D341Med (cell line): ENCODE results near the gene MEPCE.
"Not testable (repeated sequence)": the region's sequence is repeated elsewhere in the genome, so short reads cannot be mapped to it uniquely, and the experiment has no call there.

ENCODE experiments used
- DNase-seq: peaks from one replicate; pipeline ENCODE4 v3.0.0; 2012; ENCODE audit warnings: low spot score

The MEPCE gene

DNA sequence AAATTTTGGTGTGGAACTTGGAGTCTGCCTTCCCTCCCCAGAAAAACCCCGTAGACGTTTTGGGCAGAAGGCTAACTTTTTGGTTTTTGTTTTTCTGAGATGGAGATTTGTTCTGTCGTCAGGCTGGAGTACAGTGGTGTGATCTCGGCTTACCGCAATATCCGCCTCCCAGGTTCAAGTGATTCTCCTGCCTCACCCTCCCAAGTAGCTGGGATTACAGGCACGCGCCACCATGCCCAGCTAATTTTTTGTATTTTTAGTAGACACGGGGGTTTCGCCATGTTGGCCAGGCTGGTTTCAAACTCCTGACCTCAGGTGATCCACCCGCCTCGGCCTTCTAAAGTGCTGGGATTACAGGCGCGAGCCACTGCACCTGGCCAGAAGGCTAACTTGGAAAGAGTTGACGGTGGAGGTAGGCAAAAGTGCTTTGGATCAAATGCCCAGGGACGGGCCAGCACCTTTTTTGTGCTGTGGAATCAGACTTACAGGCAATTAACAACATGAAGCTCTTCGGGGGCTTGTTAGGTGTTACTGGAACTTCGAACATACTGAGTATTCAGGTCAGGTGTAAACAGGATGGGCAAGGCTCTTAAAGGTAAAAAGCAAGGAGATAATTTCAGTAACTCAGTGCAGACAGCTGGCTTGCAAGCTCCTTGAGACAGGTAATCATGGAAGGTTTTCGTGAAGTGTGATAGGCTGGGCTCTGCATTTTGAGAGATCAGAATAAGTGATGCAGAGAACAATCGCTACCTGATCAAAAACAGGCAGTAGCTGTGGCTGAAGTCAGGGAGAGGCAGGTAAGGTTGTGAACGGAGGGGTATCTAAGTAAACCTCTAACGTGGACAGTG is 4.9 kb downstream of the MEPCE start:
- DNase-seq: no peak

DNA sequence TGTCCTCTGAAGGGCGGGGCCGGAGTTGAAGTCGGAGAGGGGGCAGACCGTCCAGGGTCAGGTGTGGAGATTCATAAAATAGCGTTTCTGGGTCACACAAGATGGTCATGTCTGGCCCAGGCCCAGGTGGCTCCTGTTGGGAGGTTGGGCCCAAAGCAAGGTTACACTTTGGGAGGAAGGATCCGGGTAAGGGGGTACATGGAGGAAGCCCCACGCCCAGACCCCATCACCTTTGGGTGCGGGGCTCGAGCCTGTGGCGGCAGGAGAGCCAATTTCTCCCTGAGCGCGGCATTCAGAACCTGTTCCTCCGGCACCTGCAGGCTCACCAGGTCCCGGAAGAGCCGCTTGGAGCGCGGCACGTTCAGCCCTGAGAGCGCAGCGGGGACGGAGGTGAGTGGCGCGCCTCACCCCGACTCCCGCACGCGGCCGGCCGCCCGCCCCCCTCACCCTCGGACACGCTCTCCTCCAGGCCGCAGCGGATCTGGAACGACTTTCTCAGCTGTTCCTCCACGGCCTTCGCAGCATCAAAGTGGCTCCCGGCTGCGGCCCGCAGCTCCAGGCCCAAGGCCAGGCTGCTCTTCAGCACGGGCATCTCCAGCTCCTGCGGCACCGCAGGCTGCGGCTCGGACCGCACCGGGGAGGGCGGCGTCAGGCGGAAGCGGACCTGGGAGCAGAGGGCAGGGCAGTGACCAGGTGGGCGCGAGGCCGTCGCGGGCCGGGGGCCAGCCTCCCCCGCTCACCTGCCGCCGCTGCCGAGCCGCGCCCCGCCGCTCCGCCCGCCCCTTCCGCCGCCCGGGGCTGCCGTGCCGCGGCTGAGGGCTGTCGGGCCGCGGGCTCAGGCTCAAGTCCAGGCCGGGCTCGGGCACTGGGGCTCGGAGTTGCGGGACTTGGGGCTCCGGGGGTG is 6.0 kb downstream of the MEPCE start:
- peak; percentile 69 for DNase-seq

DNA sequence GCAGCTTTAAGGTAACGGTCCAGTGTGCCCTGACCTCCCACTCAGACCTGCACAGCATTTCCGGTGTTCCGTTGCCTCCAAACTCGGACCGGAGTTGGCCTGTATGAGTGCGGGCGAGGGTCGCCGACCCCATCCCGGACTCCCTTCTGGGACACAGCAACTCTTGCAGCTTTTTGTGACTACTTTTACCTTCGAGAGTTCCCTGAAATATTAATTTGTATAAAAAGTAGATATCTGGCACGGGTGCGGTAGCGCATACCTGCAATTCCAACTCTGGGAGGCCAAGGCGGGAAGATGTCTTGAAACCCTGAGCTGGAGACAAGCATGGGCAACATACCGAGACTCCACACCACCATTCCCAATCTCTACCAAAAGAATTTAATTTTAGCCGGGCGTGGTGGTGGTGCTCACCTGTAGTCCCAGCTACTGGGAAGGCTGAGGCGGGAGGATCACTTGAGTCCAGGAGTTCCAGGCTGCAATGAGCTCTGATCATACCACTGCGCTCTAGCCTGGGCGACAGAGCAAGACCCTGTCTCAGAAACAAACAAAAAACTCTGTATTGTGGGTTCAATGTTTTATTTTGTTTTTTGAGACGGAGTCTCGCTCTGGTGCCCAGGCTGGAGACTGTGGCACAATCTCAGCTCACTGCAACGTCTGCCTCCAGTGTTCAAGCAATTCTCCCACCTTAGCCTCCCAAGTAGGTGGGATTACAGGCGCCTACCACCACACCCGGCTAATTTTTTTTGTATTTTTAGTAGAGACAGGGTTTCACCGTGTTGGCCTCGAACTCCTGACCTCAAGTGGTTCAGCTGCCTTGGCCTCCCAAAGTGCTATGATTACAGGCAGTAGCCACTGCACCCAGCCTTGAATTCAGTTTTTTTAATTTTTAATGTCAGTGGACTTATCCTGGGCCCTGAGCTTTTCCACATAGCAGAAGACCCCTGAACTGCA is 7.8 kb downstream of the MEPCE start:
- no peak for DNase-seq

DNA sequence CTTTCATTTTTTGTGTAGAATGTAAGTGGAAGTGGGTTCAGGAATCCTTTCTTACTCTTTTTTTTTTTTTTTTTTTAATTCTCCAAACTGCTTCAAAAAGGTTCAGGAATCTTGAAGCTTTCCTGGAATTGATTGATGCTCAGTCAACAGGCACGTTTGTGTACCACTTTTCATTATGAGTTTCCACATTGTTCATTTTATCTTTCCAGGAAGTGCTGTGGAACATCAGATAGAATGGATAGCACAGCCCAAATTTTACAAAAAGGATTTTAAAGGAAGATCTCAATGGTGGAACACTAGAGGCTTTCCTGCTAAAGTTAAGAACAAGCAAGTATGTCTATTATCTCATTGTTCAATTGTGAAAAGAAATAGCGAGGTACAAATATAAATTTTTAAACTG is 8.5 kb downstream of the MEPCE start:
- no peak for DNase-seq

DNA sequence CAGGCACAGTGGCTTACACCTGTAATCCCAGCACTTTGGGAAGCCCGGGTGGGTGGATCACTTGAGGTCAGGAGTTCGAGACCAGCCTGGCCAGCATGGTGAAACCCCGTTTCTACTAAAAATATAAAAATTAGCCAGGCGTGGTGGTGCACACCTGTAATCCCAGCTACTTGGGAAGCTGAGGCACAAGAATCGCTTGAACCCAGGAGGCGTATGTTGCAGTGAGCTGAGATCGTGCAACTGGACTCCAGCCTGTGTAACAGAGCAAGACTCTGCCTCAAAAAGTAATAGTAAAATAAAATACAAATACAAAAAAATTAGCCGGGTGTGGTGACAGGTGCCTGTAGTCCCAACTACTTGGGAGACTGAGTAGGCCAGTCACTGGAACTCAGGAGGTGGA is 9.1 kb downstream of the MEPCE start:
- not testable (repeated sequence) for DNase-seq

DNA sequence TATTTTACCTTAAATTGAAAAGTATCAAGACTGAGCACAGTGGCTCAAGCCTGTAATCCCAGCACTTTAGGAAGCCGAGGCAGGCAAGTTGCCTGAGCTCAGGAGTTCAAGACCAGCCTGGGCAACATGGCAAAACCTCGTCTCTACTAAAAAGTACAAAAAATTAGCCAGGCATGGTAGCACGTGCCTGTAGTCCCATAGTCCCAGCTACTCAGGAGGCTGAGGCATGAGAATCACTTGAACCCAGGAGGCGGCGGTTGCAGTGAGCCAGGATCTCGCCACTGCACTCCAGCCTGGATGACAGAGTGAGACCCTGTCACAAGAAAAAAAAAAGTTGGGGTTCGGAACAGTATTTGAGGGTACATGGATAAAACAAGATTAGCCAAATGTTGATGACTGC is 9.6 kb downstream of the MEPCE start:
- not testable (repeated sequence) for DNase-seq

DNA sequence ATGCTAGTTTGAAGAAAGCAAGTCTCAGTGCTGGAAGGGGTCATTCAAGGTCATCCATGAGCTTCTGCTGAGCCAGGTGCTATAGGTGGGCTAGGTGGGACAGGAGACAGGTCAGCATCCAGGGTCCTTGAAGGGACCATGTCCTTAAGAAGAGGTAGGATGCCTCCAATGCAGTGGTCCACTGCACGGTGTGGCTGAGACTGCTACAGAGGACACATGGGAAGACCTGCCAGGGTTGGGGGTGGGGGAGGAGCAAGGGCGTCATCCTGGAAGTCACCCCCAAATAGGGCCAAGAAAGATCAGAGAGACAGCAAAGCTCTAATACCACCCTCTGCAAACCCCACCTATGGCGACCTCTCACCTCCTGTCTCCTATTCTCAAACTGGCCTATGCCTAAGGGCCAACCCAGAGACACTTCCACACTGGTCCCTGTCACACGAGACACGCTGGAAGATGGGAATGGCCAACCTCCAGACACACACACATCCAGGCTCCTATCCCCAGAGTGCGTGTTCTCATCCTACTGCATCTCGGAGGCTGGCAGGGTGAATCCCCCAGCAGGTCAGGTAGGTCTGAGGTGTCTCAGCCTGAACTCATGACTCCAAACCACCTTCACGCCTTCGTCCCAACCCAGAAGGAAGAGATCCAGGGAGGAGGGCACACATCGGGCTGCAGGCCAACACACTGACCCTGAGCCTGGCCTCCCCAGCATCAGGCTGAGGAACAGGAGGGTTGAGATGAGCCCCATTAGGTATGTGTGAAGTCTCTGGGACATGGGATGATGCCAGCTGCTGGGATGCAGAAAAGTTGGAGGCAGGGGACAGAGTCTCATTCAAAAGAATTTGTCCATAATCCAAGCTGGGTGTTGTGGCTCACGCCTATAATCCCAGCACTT is 12.3 kb downstream of the MEPCE start:
- no peak for DNase-seq

DNA sequence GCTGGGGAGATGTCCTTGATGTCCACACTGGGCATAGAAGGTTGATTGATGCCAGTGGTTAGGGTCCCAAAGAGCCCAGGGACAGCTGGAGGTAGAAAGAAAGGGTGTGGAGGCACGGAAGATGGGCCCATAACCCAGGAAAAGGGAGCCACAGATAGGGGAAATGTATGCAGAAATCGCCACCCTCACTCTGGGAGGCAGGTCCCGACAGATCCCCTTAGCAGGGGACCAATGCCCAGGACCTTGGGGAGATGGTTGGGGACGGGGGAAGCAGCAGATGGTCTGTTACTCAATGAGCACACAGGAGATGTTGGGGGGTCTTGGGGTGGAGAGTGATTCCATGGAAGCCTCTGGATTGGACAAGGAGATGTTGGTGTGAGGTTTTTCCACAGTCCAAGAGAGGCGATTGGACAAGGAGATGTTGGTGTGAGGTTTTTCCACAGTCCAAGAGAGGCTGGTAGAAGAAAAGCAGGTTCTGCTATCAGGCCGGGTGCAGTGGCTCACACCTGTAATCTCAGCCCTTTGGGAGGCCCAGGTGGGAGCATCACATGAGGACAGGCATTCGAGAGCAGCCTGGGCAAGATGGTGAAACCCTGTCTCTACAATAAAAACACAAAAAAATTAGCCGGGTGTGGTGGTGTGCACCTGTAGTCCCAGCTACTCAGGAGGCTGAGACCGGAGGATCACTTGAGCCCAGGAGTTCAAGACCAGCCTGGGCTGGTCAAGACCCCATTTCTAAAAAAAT is 13.6 kb downstream of the MEPCE start:
- DNase-seq: no peak

DNA sequence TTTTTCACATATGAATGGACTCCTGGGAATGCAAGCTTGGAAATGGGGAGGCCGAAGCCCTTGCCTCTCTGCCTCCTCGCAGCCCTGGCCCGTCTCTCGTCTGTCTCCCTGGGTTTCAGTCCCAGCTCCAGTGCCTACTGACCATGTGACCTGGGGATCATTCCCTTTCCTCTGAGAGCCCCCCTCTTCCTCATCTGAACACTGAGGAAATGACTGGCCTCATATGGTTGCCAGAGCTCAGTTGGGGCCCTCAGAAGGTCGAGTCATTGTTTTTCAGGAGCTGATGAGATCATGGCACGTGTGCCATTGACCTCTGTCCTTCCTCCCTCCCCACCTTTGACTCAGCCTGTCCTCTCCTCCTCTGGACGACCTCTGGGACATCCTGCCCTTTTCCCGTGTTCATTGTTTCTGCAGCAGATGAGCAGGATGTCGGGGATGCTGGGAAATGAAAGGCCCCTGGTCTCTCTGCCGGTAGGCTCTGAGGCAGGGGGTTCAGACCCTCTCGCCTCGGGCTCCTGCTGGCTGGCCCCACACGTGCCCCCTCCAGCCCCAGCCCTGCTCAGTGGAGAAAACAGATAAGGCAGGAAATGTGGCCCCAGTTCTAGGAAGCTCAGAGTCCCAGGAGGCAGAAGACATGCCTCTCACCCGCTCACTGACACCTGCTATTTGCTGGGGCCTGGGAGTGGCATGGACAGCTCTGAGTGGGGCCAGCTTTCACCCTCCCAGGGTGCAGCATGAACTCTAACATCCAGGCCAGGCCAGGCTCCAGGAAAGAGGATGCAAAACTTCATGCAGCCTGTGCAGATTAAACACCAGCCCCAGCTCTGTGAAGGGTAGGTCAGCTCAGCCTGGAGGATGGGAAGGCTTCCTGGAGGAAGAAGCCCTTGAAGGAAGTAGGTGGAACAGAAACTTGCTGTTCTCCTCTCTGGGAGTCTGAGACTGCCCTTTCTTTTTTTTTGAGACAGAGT is 15.0 kb downstream of the MEPCE start:
- DNase-seq: no peak

DNA sequence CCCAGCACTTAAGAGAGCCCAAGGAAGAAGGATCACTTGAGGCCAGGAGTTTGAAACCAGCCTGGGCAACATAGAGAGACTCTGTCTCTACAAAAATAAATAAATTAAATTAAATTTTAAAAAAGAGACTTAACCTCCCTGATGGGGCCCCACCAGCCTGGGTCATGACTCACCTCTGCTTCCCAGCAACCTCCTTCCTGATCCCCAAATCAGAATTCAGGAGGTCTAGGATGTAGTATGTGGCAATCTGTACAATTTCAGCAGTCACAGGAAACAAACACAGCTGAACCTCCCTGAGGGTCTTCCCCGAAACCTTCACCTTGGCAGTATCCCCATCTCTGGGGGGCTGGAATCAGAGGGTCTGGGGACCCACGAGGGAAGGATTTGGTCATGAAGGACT is 16.4 kb downstream of the MEPCE start:
- DNase-seq: no peak

DNA sequence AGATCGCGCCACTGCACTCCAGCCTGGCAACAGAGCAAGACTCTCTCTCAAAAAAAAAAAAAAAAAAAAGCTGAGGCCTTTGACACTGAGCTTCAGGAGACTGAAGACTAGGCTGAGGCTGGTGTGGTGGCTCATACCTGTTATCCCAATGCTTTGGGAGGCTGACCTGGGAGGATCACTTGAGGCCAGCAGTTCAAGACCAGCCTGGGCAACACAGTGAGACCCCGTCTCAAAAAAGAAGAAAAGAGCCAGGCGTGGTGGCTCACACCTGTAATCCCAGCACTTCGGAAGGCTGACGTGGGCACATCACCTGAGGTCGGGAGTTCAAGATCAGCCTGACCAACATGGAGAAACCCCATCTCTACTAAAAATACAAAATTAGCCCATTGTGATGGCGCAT is 17.7 kb downstream of the MEPCE start:
- not testable (repeated sequence) for DNase-seq

DNA sequence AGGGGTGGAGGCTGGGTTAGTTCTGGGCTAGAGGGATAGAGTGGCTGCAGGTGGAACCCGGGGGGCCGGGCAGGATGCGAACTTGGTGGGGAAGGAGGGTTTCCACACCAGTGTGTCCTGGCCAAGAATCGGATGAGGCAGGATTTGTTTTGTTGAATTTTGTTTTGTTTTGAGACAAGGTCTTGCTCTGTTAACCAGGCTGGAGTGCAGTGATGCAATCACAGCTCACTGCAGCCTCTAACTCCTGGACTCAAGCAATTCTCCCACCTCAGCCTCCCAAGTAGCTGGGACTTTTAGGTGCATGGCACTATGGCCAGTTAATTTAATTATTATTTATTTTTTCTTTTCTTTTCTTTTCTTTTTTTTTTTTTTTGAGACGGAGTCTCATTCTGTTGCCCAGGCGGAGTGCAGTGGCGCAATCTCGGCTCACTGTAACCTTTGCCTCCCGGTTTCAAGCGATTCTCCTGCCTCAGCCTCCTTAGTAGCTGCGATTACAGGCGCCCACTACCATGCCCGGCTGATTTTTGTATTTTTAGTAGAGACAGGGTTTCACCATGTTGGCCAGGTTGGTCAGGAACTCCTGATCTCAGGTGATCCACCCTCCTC is 19.7 kb downstream of the MEPCE start:
- DNase-seq: no peak

DNA sequence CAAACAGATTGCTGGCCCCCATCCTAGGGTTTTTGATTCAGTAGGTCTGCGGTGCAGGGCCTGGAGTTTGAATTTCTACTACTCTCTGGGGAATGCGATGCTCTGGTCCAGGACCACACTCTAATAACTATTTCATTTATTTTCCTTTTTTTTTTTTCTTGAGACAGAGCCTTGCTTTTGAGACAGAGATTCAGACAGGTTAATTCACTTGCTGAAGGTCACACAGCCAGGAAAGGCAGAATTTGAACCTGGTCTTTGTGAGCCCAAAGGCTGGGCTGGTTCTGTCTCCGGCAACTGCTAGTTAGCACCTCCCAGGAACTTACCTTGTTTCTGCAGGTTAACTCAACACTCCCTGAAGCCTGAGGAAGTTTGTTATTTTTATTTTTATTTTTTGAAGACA is 22.9 kb downstream of the MEPCE start:
- DNase-seq: no peak

DNA sequence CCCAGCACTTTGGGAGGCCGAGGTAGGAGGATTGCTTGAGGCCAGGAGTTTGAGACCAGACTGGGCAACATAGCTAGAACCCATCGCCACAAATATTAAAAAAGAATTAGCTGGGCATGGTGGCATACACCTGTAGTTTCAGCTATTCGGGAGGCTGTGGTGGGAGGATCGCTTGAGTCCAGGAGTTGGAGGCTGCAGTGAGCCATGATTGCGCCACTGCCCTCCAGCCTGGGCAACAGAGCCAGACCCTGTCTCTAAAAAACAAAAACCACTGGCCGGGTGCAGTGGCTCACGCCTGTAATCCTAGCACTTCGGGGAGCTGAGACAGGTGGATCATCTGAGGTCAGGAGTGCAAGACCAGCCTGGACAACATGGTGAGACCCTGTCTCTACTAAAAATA is 24.2 kb downstream of the MEPCE start:
- DNase-seq: not testable (repeated sequence)

DNA sequence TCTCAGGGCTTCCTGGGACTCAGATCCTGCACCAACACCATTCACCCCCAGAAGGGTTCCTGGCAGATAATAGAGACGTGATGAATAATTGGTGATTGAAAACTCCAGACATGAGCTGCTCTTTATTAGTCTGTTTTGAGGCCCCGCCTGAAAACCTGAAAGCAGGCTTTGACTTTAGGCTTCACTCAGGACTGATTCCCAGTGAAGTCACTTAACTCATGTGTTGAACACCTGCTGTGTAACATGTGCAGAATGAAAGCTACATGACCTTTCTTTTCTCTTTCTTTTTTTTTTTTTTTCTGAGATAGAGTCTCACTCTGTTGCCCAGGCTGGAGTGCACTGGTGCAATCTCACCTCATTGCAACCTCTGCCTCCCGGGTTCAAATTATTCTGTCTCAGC is 25.6 kb downstream of the MEPCE start:
- DNase-seq: no peak

DNA sequence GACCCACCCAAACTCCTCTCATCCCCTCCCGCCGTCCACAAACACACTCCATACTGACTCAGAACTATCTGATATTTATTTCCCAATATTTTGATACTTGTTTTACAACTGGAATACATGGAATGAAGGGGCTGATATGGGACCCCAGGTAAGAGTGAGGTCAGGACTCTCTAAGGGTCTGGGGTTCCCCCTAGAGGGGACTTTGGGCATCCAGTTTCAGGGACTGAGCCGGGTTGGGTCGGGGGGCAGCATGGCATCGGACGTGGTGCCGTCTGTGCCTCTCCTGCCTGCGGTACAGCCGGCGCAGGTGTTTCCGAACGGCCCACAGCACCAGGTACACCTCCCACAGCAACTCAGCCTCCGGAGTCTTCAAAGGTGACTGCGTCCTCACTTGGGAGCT is 26.9 kb downstream of the MEPCE start:
- no peak for DNase-seq

DNA sequence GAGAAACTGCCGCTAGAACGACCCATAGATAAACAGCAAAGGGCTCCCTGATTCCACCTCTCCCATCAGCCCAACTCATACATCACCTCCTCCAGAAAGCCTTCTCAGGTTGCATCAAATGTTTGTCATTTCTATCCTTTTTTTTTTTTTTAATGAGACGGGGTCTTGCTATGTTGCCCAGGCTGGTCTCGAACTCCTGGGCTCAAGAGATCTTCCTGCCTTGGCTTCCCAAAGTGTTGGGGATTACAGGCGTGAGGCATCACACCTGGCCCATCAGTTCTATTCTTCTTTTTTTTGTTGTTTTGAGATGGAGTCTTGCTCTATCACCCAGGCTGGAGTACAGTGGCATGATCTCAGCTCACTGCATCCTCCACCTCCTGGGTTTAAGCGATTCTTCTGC is 27.4 kb downstream of the MEPCE start:
- DNase-seq: no peak

DNA sequence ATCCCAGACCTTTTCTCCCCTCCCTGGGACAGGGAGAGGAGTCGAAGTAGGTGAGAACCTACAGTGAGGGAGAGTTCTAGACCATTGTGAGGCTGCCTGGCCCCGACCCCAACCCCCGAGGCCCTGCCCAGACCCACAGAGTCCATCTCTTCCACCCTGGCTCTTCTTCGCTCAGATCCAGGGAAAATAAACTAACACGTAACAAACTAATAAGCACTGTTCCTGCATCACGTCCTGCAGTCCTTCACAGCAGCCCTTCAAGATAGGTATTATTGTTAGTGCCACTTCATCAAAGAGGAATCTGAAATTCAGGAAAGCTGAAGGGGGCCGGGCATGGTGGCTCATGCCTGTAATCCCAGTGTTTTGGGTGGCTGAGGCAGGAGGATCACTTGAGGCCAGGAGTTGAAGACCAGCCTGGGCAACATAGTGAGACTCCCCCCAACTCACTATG is 34.6 kb downstream of the MEPCE start, which contains the start of gene SPACDR:
Gene SPACDR, minus strand, starts transcription at position 51 of the 451 bp plus-strand sequence. CDS start 235 bp downstream, outside the sequence.
- no peak for DNase-seq
